Measurements from ENCODE around the gene TDG. TPM values are rescaled to one million over a fixed set of nuclear protein-coding genes. Genes with fewer than 3 reads are reported as not detected.

TDG gene
- total RNA-seq, 1 experiment from 2014 or later: 38.9 TPM

DNA sequence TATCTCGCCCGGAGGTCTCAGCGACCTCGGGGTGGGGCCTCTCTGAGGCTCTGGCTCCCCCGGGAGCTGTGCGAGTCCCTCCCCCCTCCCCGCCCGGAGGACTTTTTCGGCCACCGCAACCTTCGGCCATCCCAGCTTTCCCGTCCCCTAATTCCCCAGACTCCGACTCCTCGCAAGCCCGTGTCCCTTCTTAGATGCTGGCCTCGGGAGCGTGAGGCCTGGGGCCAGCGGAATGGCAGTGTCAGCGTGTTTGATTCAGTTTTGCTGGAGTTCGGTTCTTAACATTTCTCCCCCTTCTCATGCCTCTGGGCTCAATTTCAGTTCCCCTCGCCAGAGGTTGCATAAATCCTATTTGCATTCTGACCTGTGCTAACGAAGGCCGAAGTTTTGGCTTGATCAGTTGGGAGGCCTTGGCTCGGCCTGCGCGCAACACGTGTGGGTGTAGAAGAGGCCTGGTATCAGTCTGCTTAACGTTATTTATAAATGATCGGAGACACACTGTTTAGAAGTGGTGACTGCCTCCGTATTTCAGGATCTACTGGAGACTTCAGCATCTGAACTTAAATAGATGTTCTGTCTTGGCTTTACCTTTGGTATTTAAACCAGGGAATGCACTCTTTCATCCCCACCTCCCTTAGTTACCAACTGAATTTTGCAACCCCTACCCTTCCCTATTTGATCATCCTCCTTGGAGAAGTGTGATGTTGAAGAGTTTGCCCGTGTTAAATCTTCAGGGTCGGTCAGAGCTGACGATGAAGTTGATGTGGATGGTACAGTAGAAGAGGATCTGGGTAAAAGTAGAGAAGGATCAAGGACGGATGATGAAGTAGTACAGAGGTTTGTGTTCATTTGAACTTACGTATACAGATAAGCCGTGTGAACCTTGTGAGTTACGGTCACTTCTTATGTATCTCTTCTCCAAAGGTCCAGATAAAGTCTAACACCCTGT lies 34.6 kb upstream of the TDG start:
- Histone ChIP-seq H3K27ac (ENCODE audit: low read length) (peak overlapping the region; percentile 79), H3K4me1 (ENCODE audit: low read length) (peaks cover 60% of the 10 kb centered on the region), H3K4me3 (ENCODE audit: low read length) (peak overlapping the region; percentile 77), H3K27me3 (ENCODE audit: low read length) (no peaks in the 10 kb centered on the region), H3K79me2 (ENCODE audit: low read length) (peaks cover 55% of the 10 kb centered on the region), H3K4me2 (ENCODE audit: low read depth, low read length, poor library complexity, severe bottlenecking) (peak overlapping the region; percentile 88), H3K9ac (ENCODE audit: low read length) (peak overlapping the region; percentile 97), H4K20me1 (ENCODE audit: insufficient read depth, low read depth, low read length) (peaks cover 45% of the 10 kb centered on the region), H3K9me3 (ENCODE audit: low read length) (no peaks in the 10 kb centered on the region), H2AFZ (ENCODE audit: low read length) (no peak overlapping the region), H3K36me3 (ENCODE audit: insufficient read depth, low read length) (peaks cover 47% of the 10 kb centered on the region), H3K9me2 (replicated peaks; ENCODE audit: insufficient read depth, low read length) (no peaks in the 10 kb centered on the region)
- DNase-seq: peak; percentile 81

DNA sequence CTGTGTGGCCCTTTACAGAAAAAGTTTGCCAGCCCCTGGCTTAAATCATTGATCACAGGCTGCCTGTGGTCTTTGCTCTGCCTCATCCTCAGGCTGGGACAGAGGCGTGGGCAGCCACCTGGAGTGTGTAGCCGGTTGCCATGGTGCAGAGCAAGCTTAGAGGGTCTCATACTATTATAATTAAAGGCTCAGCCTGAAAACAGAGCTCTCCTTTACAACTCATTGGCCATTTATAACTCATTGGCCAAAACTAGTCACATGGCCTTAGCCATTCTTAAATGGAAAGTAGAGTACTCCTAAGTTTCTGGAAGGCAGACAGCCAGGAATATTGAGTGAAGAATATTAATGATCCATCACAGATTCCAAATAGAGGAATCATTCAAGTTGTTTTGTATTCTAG lies 32.4 kb upstream of the TDG start:
- peak overlapping the region; percentile 88 for H3K4me2 ChIP-seq (ENCODE audit: low read depth, low read length, poor library complexity, severe bottlenecking)

GRCh38 chr12:103936679-103937078 lies 29.0 kb upstream of the TDG start:
- no peak overlapping the region for H2AFZ ChIP-seq (ENCODE audit: low read length)
- no peak overlapping the region for H3K4me3 ChIP-seq (ENCODE audit: low read length)
- H3K27ac ChIP-seq (ENCODE audit: low read length): no peak overlapping the region
- H4K20me1 ChIP-seq (ENCODE audit: insufficient read depth, low read depth, low read length): peaks cover 35% of the 10 kb centered on the region
- H3K4me2 ChIP-seq (ENCODE audit: low read depth, low read length, poor library complexity, severe bottlenecking): peak overlapping the region; percentile 4
- no peaks in the 10 kb centered on the region for H3K9me3 ChIP-seq (ENCODE audit: low read length)
- peaks cover 55% of the 10 kb centered on the region for H3K4me1 ChIP-seq (ENCODE audit: low read length)
- H3K9ac ChIP-seq (ENCODE audit: low read length): no peak overlapping the region
- no peak for DNase-seq
- H3K36me3 ChIP-seq (ENCODE audit: insufficient read depth, low read length): peaks cover 95% of the 10 kb centered on the region
- no peaks in the 10 kb centered on the region for H3K9me2 ChIP-seq (replicated peaks; ENCODE audit: insufficient read depth, low read length)
- H3K27me3 ChIP-seq (ENCODE audit: low read length): no peaks in the 10 kb centered on the region
- H3K79me2 ChIP-seq (ENCODE audit: low read length): peaks cover 74% of the 10 kb centered on the region

More for the DNA sequence above, 32.4 kb upstream of the TDG start:
- H3K4me1 ChIP-seq (ENCODE audit: low read length): peaks cover 69% of the 10 kb centered on the region
- peak overlapping the region; percentile 77; the same call in 1 of the 2 replicates for H3K4me3 ChIP-seq (ENCODE audit: low read length)
- H3K9me3 ChIP-seq (ENCODE audit: low read length): no peaks in the 10 kb centered on the region
- no peaks in the 10 kb centered on the region for H3K27me3 ChIP-seq (ENCODE audit: low read length)
- no peak overlapping the region for H2AFZ ChIP-seq (ENCODE audit: low read length)
- H3K27ac ChIP-seq (ENCODE audit: low read length): 0 out of 2 replicates have a peak overlapping the region, but pooled peaks have one; percentile 5
- H3K9ac ChIP-seq (ENCODE audit: low read length): no peak overlapping the region
- H3K79me2 ChIP-seq (ENCODE audit: low read length): peaks cover 73% of the 10 kb centered on the region
- no peak for DNase-seq
- peaks cover 47% of the 10 kb centered on the region for H4K20me1 ChIP-seq (ENCODE audit: insufficient read depth, low read depth, low read length)
- no peaks in the 10 kb centered on the region for H3K9me2 ChIP-seq (replicated peaks; ENCODE audit: insufficient read depth, low read length)
- H3K36me3 ChIP-seq (ENCODE audit: insufficient read depth, low read length): peaks cover 67% of the 10 kb centered on the region

- no peak for DNase-seq
- Histone ChIP-seq H3K27me3 (ENCODE audit: low read length) (no peaks in the 10 kb centered on the region), H3K36me3 (ENCODE audit: insufficient read depth, low read length) (peaks cover 88% of the 10 kb centered on the region), H3K9me2 (replicated peaks; ENCODE audit: insufficient read depth, low read length) (no peaks in the 10 kb centered on the region), H3K9me3 (ENCODE audit: low read length) (no peaks in the 10 kb centered on the region), H3K27ac (ENCODE audit: low read length) (no peak overlapping the region), H3K79me2 (ENCODE audit: low read length) (0 out of 2 replicates have a peak, but pooled peaks cover 11% of the 10 kb centered on the region), H3K4me1 (ENCODE audit: low read length) (no peaks in the 10 kb centered on the region), H3K9ac (ENCODE audit: low read length) (no peak overlapping the region), H4K20me1 (ENCODE audit: insufficient read depth, low read depth, low read length) (no peaks in the 10 kb centered on the region), H3K4me2 (ENCODE audit: low read depth, low read length, poor library complexity, severe bottlenecking) (no peak overlapping the region), H3K4me3 (ENCODE audit: low read length) (no peak overlapping the region), H2AFZ (ENCODE audit: low read length) (no peak overlapping the region)
Observed at GRCh38 chr12:103944964-103945363, 20.7 kb upstream of the TDG start.

DNA sequence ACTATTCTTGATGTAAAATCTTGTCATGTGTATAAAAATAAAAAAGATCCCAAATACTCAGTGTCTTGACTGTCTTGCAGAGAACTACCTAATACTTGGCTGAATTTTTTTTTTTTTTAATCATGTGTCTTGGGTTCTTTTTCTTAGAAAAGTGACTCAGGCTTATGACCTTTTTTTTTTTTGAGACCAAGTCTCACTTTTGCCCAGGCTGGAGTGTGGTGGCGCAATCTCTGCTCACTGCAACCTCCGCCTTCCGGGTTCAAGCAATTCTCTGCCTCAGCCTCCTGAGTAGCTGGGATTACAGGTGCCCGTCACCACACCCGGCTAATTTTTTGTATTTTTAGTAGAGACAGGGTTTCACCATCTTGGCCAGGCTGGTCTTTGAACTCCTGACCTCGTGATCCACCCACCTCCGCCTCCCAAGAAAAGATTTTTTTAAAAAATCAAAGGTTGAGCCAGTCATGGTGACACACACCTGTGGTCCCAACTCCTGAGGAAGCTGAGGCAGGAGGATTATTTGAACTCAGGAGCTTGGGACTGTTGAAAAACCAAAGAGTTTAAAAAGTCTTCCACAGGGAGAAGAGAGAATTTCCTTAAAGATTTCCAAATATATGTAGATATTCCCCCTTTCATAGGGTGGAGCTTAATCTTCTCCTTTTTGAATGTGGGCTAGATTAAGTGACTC lies 17.7 kb upstream of the TDG start:
- Histone ChIP-seq H2AFZ (ENCODE audit: low read length) (no peak overlapping the region), H3K4me2 (ENCODE audit: low read depth, low read length, poor library complexity, severe bottlenecking) (no peak overlapping the region), H3K9ac (ENCODE audit: low read length) (no peak overlapping the region), H3K4me3 (ENCODE audit: low read length) (no peak overlapping the region), H3K27me3 (ENCODE audit: low read length) (no peaks in the 10 kb centered on the region), H3K9me3 (ENCODE audit: low read length) (no peaks in the 10 kb centered on the region), H3K4me1 (ENCODE audit: low read length) (peaks cover 3% of the 10 kb centered on the region; the same call in 1 of the 2 replicates), H3K27ac (ENCODE audit: low read length) (no peak overlapping the region), H3K36me3 (ENCODE audit: insufficient read depth, low read length) (peaks cover 85% of the 10 kb centered on the region), H3K9me2 (replicated peaks; ENCODE audit: insufficient read depth, low read length) (no peaks in the 10 kb centered on the region), H4K20me1 (ENCODE audit: insufficient read depth, low read depth, low read length) (no peaks in the 10 kb centered on the region), H3K79me2 (ENCODE audit: low read length) (peaks cover 5% of the 10 kb centered on the region; the same call in 1 of the 2 replicates)
- no peak for DNase-seq

- no peak overlapping the region for H3K4me3 ChIP-seq (ENCODE audit: low read length)
- no peaks in the 10 kb centered on the region for H3K27me3 ChIP-seq (ENCODE audit: low read length)
- peaks cover 3% of the 10 kb centered on the region; the same call in 1 of the 2 replicates for H3K4me1 ChIP-seq (ENCODE audit: low read length)
- H2AFZ ChIP-seq (ENCODE audit: low read length): no peak overlapping the region
- H3K36me3 ChIP-seq (ENCODE audit: insufficient read depth, low read length): peaks cover 89% of the 10 kb centered on the region
- H4K20me1 ChIP-seq (ENCODE audit: insufficient read depth, low read depth, low read length): no peaks in the 10 kb centered on the region
- H3K9me3 ChIP-seq (ENCODE audit: low read length): no peaks in the 10 kb centered on the region
- H3K9ac ChIP-seq (ENCODE audit: low read length): no peak overlapping the region
- H3K9me2 ChIP-seq (replicated peaks; ENCODE audit: insufficient read depth, low read length): no peaks in the 10 kb centered on the region
- H3K4me2 ChIP-seq (ENCODE audit: low read depth, low read length, poor library complexity, severe bottlenecking): no peak overlapping the region
- H3K79me2 ChIP-seq (ENCODE audit: low read length): peaks cover 13% of the 10 kb centered on the region
- DNase-seq: no peak
- no peak overlapping the region for H3K27ac ChIP-seq (ENCODE audit: low read length)
Observed at GRCh38 chr12:103948746-103949406, 16.8 kb upstream of the TDG start.

DNA sequence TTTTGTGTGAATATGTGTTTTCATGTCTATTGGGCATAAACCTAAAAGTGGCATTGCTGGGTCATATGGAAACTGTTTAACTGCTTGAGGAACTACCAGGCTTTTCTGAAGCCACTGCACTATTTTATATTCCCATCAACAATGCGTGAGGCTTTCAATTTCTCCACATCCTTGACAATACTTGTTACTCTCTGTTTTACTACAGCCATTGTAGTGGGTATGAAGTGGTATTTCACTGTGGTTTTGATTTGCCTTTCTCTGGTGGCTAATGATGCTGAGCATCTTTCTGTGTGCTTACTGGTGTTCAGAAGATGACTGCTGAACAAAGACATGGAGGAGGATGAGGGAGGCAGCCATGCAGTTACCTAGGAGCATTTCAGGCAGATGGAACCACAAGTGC lies 13.2 kb upstream of the TDG start:
- H3K4me2 ChIP-seq (ENCODE audit: low read depth, low read length, poor library complexity, severe bottlenecking): no peak overlapping the region
- no peaks in the 10 kb centered on the region for H3K9me3 ChIP-seq (ENCODE audit: low read length)
- DNase-seq: no peak
- peaks cover 15% of the 10 kb centered on the region for H3K4me1 ChIP-seq (ENCODE audit: low read length)
- H3K9me2 ChIP-seq (replicated peaks; ENCODE audit: insufficient read depth, low read length): no peaks in the 10 kb centered on the region
- H3K9ac ChIP-seq (ENCODE audit: low read length): no peak overlapping the region
- H3K27me3 ChIP-seq (ENCODE audit: low read length): no peaks in the 10 kb centered on the region
- no peaks in the 10 kb centered on the region for H4K20me1 ChIP-seq (ENCODE audit: insufficient read depth, low read depth, low read length)
- peaks cover 40% of the 10 kb centered on the region for H3K79me2 ChIP-seq (ENCODE audit: low read length)
- no peak overlapping the region for H3K27ac ChIP-seq (ENCODE audit: low read length)
- H2AFZ ChIP-seq (ENCODE audit: low read length): no peak overlapping the region
- peaks cover 61% of the 10 kb centered on the region for H3K36me3 ChIP-seq (ENCODE audit: insufficient read depth, low read length)
- H3K4me3 ChIP-seq (ENCODE audit: low read length): no peak overlapping the region
